Measurements from ENCODE around the gene PDZD2.

PDZD2 gene

GRCh38 chr5:31859096-31859495 lies 220.2 kb downstream of the PDZD2 start:
- Histone ChIP-seq H3K36me3 (peaks cover 0 to 4% (median 0%) of the 10 kb centered on the region in 3 donors), H3K4me1 (peaks cover 0 to 17% (median 8%) of the 10 kb centered on the region in 4 donors), H3K4me3 (no peak overlapping the region), H3K27ac (no peak overlapping the region), H3K27me3 (no peaks in the 10 kb centered on the region), H3K9me3 (peaks cover 0 to 20% (median 18%) of the 10 kb centered on the region in 3 donors)
- intact Hi-C loops (cut with DNase I; ENCODE audit: low total_unique reads), result no loop called here
- TF ChIP-seq CTCF (IDR thresholded peaks at IDR 0.05), result no peak
- DNase-seq, result no peak

- H3K27ac ChIP-seq, result no peak overlapping the region
- no peaks in the 10 kb centered on the region for H3K27me3 ChIP-seq
- no peak overlapping the region for H3K4me3 ChIP-seq
- peaks cover 0 to 20% (median 18%) of the 10 kb centered on the region in 3 donors for H3K9me3 ChIP-seq
- H3K4me1 ChIP-seq, result peaks cover 0 to 5% (median 2%) of the 10 kb centered on the region in 4 donors
- DNase-seq, result no peak
- intact Hi-C loops (cut with DNase I; ENCODE audit: low total_unique reads), result no loop called here
- peaks cover 0 to 4% (median 0%) of the 10 kb centered on the region in 3 donors for H3K36me3 ChIP-seq
- TF ChIP-seq CTCF (IDR thresholded peaks at IDR 0.05), result no peak
Measured at GRCh38 chr5:31860278-31860677, 221.3 kb downstream of the PDZD2 start.

GRCh38 chr5:31860726-31861433 lies 221.9 kb downstream of the PDZD2 start:
- H3K27ac ChIP-seq, result no peak overlapping the region
- no peak overlapping the region for H3K4me3 ChIP-seq
- DNase-seq, result no peak
- intact Hi-C loops (cut with DNase I; ENCODE audit: low total_unique reads), result no loop called here
- peaks cover 0 to 4% (median 0%) of the 10 kb centered on the region in 3 donors for H3K36me3 ChIP-seq
- H3K9me3 ChIP-seq, result peaks cover 0 to 20% (median 18%) of the 10 kb centered on the region in 3 donors
- TF ChIP-seq CTCF (IDR thresholded peaks at IDR 0.05), result no peak
- H3K27me3 ChIP-seq, result no peaks in the 10 kb centered on the region
- H3K4me1 ChIP-seq, result no peaks in the 10 kb centered on the region

GRCh38 chr5:31861601-31862000 lies 222.7 kb downstream of the PDZD2 start:
- no peak overlapping the region for H3K4me3 ChIP-seq
- peaks cover 0 to 4% (median 0%) of the 10 kb centered on the region in 3 donors for H3K36me3 ChIP-seq
- no peak overlapping the region for H3K27ac ChIP-seq
- intact Hi-C loops (cut with DNase I; ENCODE audit: low total_unique reads), result no loop called here
- H3K9me3 ChIP-seq, result peaks cover 0 to 20% (median 18%) of the 10 kb centered on the region in 3 donors
- no peak for TF ChIP-seq CTCF (IDR thresholded peaks at IDR 0.05)
- no peaks in the 10 kb centered on the region for H3K27me3 ChIP-seq
- no peak for DNase-seq
- no peaks in the 10 kb centered on the region for H3K4me1 ChIP-seq

GRCh38 chr5:31863991-31864411 lies 225.1 kb downstream of the PDZD2 start:
- intact Hi-C loops (cut with DNase I; ENCODE audit: low total_unique reads), result no loop called here
- DNase-seq, result no peak
- TF ChIP-seq CTCF (IDR thresholded peaks at IDR 0.05), result no peak
- H3K27me3 ChIP-seq, result no peaks in the 10 kb centered on the region
- no peaks in the 10 kb centered on the region for H3K4me1 ChIP-seq
- peaks cover 0 to 4% (median 0%) of the 10 kb centered on the region in 3 donors for H3K36me3 ChIP-seq
- peaks cover 0 to 13% (median 12%) of the 10 kb centered on the region in 3 donors for H3K9me3 ChIP-seq
- no peak overlapping the region for H3K27ac ChIP-seq
- no peak overlapping the region for H3K4me3 ChIP-seq

Measured in tibial artery (tissue), 4 donors.